ENCODE measurements around the gene GNE. TPM values are rescaled to one million over a fixed set of nuclear protein-coding genes. Genes with fewer than 3 reads are reported as not detected.

GNE gene
- polyA plus RNA-seq, 3 donors, result 4.1 to 5.0 (median 4.5) TPM

GRCh38 chr9:36208521-36209253, 49.6 kb downstream of the GNE start:
- H3K9me3 Mint-ChIP-seq, result no peaks in the 10 kb centered on the region
- no peaks in the 10 kb centered on the region for H3K27me3 ChIP-seq (ENCODE audit: control insufficient read depth in 2 of 2, insufficient read depth in 2 of 2, low read length in 2 of 2)
- DNase-seq, result no peak
- peaks cover 100% of the 10 kb centered on the region for H4K20me1 ChIP-seq (ENCODE audit: insufficient read depth, low read length)
- H3K36me3 ChIP-seq (replicated peaks in 1 of 2; ENCODE audit: control insufficient read depth in 1 of 2, insufficient read depth in 2 of 2, low read length in 2 of 2), result peaks cover 95 to 100% of the 10 kb centered on the region in 2 donors
- peaks cover 87% of the 10 kb centered on the region for H3K79me2 ChIP-seq (ENCODE audit: insufficient read depth, low read length)
- H3K9ac ChIP-seq (ENCODE audit: insufficient read depth, low read length, poor library complexity, severe bottlenecking), result no peak overlapping the region
- WGBS (ENCODE audit: insufficient coverage), result 85% methylated on average over 8 of the region's 10 CpGs
- H3K27ac ChIP-seq (ENCODE audit: low read depth in 1 of 2, low read length in 2 of 2), result peak overlapping the region in 1 of 2 donors; percentile 38
- peaks cover 95 to 97% of the 10 kb centered on the region in 2 donors for H3K36me3 Mint-ChIP-seq
- peaks cover 1% of the 10 kb centered on the region for H3K4me1 Mint-ChIP-seq
- no peak overlapping the region for H2AFZ ChIP-seq (ENCODE audit: insufficient read depth, low read depth, low read length, poor library complexity, severe bottlenecking)
- no peaks in the 10 kb centered on the region for H3K4me1 ChIP-seq (ENCODE audit: control insufficient read depth in 1 of 2, insufficient read depth in 2 of 2, low read length in 2 of 2)
- H3K4me3 ChIP-seq (replicated peaks in 1 of 3; ENCODE audit: low read depth in 2 of 3, low read length in 3 of 3), result no peak overlapping the region
- TF ChIP-seq, protein P1, sequence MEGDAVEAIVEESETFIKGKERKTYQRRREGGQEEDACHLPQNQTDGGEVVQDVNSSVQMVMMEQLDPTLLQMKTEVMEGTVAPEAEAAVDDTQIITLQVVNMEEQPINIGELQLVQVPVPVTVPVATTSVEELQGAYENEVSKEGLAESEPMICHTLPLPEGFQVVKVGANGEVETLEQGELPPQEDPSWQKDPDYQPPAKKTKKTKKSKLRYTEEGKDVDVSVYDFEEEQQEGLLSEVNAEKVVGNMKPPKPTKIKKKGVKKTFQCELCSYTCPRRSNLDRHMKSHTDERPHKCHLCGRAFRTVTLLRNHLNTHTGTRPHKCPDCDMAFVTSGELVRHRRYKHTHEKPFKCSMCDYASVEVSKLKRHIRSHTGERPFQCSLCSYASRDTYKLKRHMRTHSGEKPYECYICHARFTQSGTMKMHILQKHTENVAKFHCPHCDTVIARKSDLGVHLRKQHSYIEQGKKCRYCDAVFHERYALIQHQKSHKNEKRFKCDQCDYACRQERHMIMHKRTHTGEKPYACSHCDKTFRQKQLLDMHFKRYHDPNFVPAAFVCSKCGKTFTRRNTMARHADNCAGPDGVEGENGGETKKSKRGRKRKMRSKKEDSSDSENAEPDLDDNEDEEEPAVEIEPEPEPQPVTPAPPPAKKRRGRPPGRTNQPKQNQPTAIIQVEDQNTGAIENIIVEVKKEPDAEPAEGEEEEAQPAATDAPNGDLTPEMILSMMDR (IDR thresholded peaks at IDR 0.05), result no peak
- no peaks in the 10 kb centered on the region for H3K9me3 ChIP-seq (replicated peaks in 1 of 2; ENCODE audit: control insufficient read depth in 1 of 2, insufficient read depth in 1 of 2, low read length in 2 of 2)
- H3K4me2 ChIP-seq (replicated peaks; ENCODE audit: extremely low read depth, low read length, poor library complexity, severe bottlenecking), result no peak overlapping the region
- peak overlapping the region in 1 of 2 donors; percentile 14 for H3K4me3 Mint-ChIP-seq
- H3K27ac Mint-ChIP-seq, result peak overlapping the region in 6 of 7 donors; percentile 33 to 70 (median 62)
- intact Hi-C loops (cut with micrococcal nuclease), result no loop called here
- peaks cover 0 to 1% (median 0%) of the 10 kb centered on the region in 3 donors for H3K27me3 Mint-ChIP-seq (ENCODE audit: low read depth in 3 of 3)

DNA sequence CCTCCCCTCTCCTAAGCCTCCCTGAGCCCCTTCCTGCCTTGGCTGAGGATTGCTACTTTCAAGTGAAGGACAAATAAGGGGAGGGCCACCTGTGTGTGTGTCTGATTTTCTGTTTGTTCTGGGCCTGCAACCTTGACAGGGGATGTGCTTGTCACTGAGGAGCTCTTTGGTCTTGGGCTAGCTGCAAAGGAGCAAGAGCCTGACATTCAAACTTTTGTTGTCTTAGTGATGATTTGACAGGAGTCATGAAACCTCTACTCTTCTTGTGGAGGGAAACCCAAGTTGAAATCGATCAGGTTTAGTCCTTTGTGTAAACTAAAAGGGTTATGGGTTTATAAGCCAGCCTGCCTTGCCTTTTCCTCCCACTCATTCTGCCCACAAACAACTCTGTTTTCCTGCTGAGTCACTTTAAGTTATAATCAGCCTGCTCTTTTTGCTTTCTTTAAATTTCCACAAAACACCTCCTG, 50.7 kb downstream of the GNE start:
- peak overlapping the region in 1 of 2 donors; percentile 17 for H3K27ac ChIP-seq (ENCODE audit: low read depth in 1 of 2, low read length in 2 of 2)
- H3K79me2 ChIP-seq (ENCODE audit: insufficient read depth, low read length), result peaks cover 83% of the 10 kb centered on the region

More for the DNA sequence above, 50.7 kb downstream of the GNE start:
- Mint-ChIP-seq H3K4me1 (peaks cover 1% of the 10 kb centered on the region), H3K4me3 (no peak overlapping the region), H3K9me3 (no peaks in the 10 kb centered on the region), H3K27me3 (ENCODE audit: low read depth in 3 of 3) (no peaks in the 10 kb centered on the region), H3K27ac (peak overlapping the region in 3 of 7 donors; percentile 33 to 76 (median 59)), H3K36me3 (peaks cover 97 to 98% of the 10 kb centered on the region in 2 donors)
- Histone ChIP-seq H2AFZ (ENCODE audit: insufficient read depth, low read depth, low read length, poor library complexity, severe bottlenecking) (no peak overlapping the region), H3K27me3 (ENCODE audit: control insufficient read depth in 2 of 2, insufficient read depth in 2 of 2, low read length in 2 of 2) (no peaks in the 10 kb centered on the region), H3K9me3 (replicated peaks in 1 of 2; ENCODE audit: control insufficient read depth in 1 of 2, insufficient read depth in 1 of 2, low read length in 2 of 2) (no peaks in the 10 kb centered on the region), H3K4me1 (ENCODE audit: control insufficient read depth in 1 of 2, insufficient read depth in 2 of 2, low read length in 2 of 2) (no peaks in the 10 kb centered on the region), H3K4me2 (replicated peaks; ENCODE audit: extremely low read depth, low read length, poor library complexity, severe bottlenecking) (no peak overlapping the region), H3K4me3 (replicated peaks in 1 of 3; ENCODE audit: low read depth in 2 of 3, low read length in 3 of 3) (no peak overlapping the region), H3K36me3 (replicated peaks in 1 of 2; ENCODE audit: control insufficient read depth in 1 of 2, insufficient read depth in 2 of 2, low read length in 2 of 2) (peaks cover 95 to 100% of the 10 kb centered on the region in 2 donors), H4K20me1 (ENCODE audit: insufficient read depth, low read length) (peaks cover 100% of the 10 kb centered on the region), H3K9ac (ENCODE audit: insufficient read depth, low read length, poor library complexity, severe bottlenecking) (no peak overlapping the region)
- no peak for DNase-seq
- intact Hi-C loops (cut with micrococcal nuclease), result no loop called here
- TF ChIP-seq, protein P1 (IDR thresholded peaks at IDR 0.05), result no peak
- WGBS (ENCODE audit: insufficient coverage), result no CpG with 5 or more reads among the region's 1 CpG

Data from CD14-positive monocyte (primary cell).